ENCODE measurements around the gene UROC1. TPM values are rescaled to one million over a fixed set of nuclear protein-coding genes. Genes with fewer than 3 reads are reported as not detected.

Gene UROC1
- total and polyA plus RNA-seq, 2 experiments from 2014 or later = not detected

GRCh38 chr3:126518779-126519177, 1.2 kb upstream of the UROC1 start:
- Mint-ChIP-seq H3K36me3 (ENCODE audit: low read depth) (no peaks in the 10 kb centered on the region), H3K4me3 (no peak overlapping the region), H3K9me3 (no peaks in the 10 kb centered on the region), H3K27me3 (ENCODE audit: insufficient read depth, low read depth, poor library complexity) (peaks cover 10% of the 10 kb centered on the region), H3K27ac (no peak overlapping the region), H3K4me1 (peaks cover 4% of the 10 kb centered on the region; the same call in 2 of the 3 replicates)
- H3K36me3 ChIP-seq (ENCODE audit: insufficient read depth) = no peaks in the 10 kb centered on the region
- H3K27me3 ChIP-seq (ENCODE audit: insufficient read depth) = peaks cover 13% of the 10 kb centered on the region
- no peak overlapping the region for H3K27ac ChIP-seq (ENCODE audit: low read depth)
- no peaks in the 10 kb centered on the region for H3K9me2 ChIP-seq (ENCODE audit: insufficient read depth)
- DNase-seq (ENCODE audit: low spot score) (no peak), ATAC-seq (no peak)
- no peak for TF ChIP-seq ZNF114 (CRISPR knock-in tag; IDR thresholded peaks at IDR 0.05)
- TF ChIP-seq ZNF331 (CRISPR knock-in tag; IDR thresholded peaks at IDR 0.05; ENCODE audit: low read depth) = no peak
- no peak for TF ChIP-seq JUNB (IDR thresholded peaks at IDR 0.05; ENCODE audit: unreplicated experiment)
- TF ChIP-seq, protein P1, sequence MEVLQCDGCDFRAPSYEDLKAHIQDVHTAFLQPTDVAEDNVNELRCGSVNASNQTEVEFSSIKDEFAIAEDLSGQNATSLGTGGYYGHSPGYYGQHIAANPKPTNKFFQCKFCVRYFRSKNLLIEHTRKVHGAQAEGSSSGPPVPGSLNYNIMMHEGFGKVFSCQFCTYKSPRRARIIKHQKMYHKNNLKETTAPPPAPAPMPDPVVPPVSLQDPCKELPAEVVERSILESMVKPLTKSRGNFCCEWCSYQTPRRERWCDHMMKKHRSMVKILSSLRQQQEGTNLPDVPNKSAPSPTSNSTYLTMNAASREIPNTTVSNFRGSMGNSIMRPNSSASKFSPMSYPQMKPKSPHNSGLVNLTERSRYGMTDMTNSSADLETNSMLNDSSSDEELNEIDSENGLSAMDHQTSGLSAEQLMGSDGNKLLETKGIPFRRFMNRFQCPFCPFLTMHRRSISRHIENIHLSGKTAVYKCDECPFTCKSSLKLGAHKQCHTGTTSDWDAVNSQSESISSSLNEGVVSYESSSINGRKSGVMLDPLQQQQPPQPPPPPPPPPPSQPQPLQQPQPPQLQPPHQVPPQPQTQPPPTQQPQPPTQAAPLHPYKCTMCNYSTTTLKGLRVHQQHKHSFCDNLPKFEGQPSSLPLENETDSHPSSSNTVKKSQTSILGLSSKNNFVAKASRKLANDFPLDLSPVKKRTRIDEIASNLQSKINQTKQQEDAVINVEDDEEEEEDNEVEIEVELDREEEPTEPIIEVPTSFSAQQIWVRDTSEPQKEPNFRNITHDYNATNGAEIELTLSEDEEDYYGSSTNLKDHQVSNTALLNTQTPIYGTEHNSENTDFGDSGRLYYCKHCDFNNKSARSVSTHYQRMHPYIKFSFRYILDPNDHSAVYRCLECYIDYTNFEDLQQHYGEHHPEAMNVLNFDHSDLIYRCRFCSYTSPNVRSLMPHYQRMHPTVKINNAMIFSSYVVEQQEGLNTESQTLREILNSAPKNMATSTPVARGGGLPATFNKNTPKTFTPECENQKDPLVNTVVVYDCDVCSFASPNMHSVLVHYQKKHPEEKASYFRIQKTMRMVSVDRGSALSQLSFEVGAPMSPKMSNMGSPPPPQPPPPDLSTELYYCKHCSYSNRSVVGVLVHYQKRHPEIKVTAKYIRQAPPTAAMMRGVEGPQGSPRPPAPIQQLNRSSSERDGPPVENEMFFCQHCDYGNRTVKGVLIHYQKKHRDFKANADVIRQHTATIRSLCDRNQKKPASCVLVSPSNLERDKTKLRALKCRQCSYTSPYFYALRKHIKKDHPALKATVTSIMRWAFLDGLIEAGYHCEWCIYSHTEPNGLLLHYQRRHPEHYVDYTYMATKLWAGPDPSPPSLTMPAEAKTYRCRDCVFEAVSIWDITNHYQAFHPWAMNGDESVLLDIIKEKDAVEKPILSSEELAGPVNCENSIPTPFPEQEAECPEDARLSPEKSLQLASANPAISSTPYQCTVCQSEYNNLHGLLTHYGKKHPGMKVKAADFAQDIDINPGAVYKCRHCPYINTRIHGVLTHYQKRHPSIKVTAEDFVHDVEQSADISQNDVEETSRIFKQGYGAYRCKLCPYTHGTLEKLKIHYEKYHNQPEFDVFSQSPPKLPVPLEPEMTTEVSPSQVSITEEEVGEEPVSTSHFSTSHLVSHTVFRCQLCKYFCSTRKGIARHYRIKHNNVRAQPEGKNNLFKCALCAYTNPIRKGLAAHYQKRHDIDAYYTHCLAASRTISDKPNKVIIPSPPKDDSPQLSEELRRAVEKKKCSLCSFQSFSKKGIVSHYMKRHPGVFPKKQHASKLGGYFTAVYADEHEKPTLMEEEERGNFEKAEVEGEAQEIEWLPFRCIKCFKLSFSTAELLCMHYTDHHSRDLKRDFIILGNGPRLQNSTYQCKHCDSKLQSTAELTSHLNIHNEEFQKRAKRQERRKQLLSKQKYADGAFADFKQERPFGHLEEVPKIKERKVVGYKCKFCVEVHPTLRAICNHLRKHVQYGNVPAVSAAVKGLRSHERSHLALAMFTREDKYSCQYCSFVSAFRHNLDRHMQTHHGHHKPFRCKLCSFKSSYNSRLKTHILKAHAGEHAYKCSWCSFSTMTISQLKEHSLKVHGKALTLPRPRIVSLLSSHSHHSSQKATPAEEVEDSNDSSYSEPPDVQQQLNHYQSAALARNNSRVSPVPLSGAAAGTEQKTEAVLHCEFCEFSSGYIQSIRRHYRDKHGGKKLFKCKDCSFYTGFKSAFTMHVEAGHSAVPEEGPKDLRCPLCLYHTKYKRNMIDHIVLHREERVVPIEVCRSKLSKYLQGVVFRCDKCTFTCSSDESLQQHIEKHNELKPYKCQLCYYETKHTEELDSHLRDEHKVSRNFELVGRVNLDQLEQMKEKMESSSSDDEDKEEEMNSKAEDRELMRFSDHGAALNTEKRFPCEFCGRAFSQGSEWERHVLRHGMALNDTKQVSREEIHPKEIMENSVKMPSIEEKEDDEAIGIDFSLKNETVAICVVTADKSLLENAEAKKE (CRISPR knock-in tag; IDR thresholded peaks at IDR 0.05) = no peak
- no peak for TF ChIP-seq CREB1 (CRISPR knock-in tag; IDR thresholded peaks at IDR 0.05; ENCODE audit: low read depth)
- TF ChIP-seq ETS1 (IDR thresholded peaks at IDR 0.05) = no peak
- 0 out of 2 replicates have a peak, but pooled peaks cover 4% of the 10 kb centered on the region for H3K4me1 ChIP-seq (ENCODE audit: insufficient read depth)
- H3K79me2 ChIP-seq (replicated peaks; ENCODE audit: insufficient read depth) = no peaks in the 10 kb centered on the region
- no peak overlapping the region for H3K4me3 ChIP-seq
- H4K20me1 ChIP-seq (replicated peaks; ENCODE audit: insufficient read depth) = no peaks in the 10 kb centered on the region
- H3K4me2 ChIP-seq = no peak overlapping the region
- H3F3A ChIP-seq (replicated peaks; ENCODE audit: low read depth) = no peaks in the 10 kb centered on the region
- no peak overlapping the region for H2AFZ ChIP-seq
